GM12891 (cell line): Measurements from ENCODE around the gene RBM24.

Experiments used
- POLR2A ChIP-seq: IDR thresholded peaks from 2 replicates; pipeline ENCODE4 v1.6.1; 2011; ENCODE audit warnings: low read depth, low read length, control low read depth
- POLR2AphosphoS5 ChIP-seq: IDR thresholded peaks from 2 replicates; pipeline ENCODE4 v1.6.1; 2011; ENCODE audit warnings: low read depth, low read length, control low read depth
- POU2F2 ChIP-seq: IDR thresholded peaks from 2 replicates; pipeline ENCODE4 v1.6.1; 2011; ENCODE audit warnings: low read depth, mild to moderate bottlenecking, control low read depth, low read length, moderate library complexity
- SPI1 ChIP-seq: IDR thresholded peaks from 2 replicates; pipeline ENCODE4 v1.6.1; 2011; ENCODE audit warnings: low read depth, low read length, control low read depth
- TAF1 ChIP-seq: IDR thresholded peaks from 2 replicates; pipeline ENCODE4 v1.6.1; 2011; ENCODE audit warnings: low read depth, low read length, control low read depth

DNA sequence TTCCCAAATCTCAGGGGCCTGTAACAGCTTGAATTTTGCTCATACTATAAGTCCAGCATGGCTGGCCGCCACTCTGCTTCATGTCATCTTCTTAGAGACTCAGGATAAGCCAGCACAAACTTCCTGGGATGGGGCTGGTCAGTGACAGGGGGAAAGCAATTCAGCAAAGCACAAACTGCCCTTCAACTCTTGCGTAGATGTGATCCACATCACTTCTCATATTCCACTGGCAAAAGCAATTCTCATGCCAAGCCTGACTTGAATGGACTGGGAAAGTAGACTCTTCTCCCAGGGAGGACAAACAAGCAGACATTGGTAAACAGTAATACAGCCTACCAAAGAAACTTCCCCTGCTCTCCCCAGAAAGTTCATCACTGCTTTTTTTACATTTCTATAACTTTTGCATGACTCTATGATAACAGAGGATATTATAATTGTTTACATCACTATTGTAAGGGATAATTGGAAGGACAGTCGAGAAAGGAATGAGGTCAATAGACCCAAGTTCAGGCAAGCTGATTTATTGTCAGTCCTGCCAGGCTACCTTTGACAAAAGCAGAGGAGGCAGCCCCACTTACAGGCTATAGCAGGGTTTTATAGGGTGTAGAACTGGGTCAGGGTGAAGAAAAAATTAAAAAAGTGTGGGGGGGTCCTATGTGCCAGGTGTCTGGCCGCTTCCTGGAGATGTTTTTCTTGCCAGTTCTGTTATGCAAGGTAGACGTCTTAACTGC, 37.4 kb downstream of the RBM24 start:
- no peak for TF ChIP-seq POLR2A
- no peak for TF ChIP-seq POLR2AphosphoS5
- TF ChIP-seq TAF1, result no peak
- no peak for TF ChIP-seq SPI1
- TF ChIP-seq POU2F2, result no peak
